Neural cell (in vitro differentiated cells): ENCODE results near the gene HPX.

ENCODE experiments used
- EZH2 ChIP-seq: fragments of 200-600, 300-800 bp; shearing (Covaris generic), sonication (generic); IDR thresholded peaks from 2 replicates; pipeline ENCODE4 v1.6.1; 2014; ENCODE audit warnings: antibody characterized with exemption, low read length, borderline replicate concordance, mild to moderate bottlenecking; ENCODE audit not compliant: insufficient read depth, poor library complexity, severe bottlenecking
- MXI1 ChIP-seq: fragments of 450-650 bp; conservative IDR thresholded peaks from 2 replicates; pipeline ENCODE4 v1.6.1; 2014; ENCODE audit warnings: antibody characterized with exemption, mild to moderate bottlenecking; ENCODE audit not compliant: poor library complexity, severe bottlenecking
- POLR2AphosphoS5 ChIP-seq: IDR thresholded peaks from 2 replicates; pipeline ENCODE4 v1.6.1; 2012
- RAD21 ChIP-seq: fragments of 450-650 bp; conservative IDR thresholded peaks from 2 replicates; pipeline ENCODE4 v1.6.1; 2014; ENCODE audit warnings: antibody characterized with exemption, mild to moderate bottlenecking, moderate library complexity
- SMC3 ChIP-seq: fragments of 450-650 bp; conservative IDR thresholded peaks from 2 replicates; pipeline ENCODE4 v1.6.1; 2014; ENCODE audit warnings: antibody characterized with exemption, mild to moderate bottlenecking, moderate library complexity; ENCODE audit not compliant: poor library complexity
- TAF1 ChIP-seq: IDR thresholded peaks from 2 replicates; pipeline ENCODE4 v1.6.1; 2012; ENCODE audit warnings: low read depth
- TF ChIP-seq, protein P1 (sequence below): fragments of 450-650 bp; IDR thresholded peaks from 2 replicates; pipeline ENCODE4 v1.5.1; 2014; ENCODE audit warnings: antibody characterized with exemption, mild to moderate bottlenecking, moderate library complexity; ENCODE audit not compliant: poor library complexity, severe bottlenecking

DNA sequence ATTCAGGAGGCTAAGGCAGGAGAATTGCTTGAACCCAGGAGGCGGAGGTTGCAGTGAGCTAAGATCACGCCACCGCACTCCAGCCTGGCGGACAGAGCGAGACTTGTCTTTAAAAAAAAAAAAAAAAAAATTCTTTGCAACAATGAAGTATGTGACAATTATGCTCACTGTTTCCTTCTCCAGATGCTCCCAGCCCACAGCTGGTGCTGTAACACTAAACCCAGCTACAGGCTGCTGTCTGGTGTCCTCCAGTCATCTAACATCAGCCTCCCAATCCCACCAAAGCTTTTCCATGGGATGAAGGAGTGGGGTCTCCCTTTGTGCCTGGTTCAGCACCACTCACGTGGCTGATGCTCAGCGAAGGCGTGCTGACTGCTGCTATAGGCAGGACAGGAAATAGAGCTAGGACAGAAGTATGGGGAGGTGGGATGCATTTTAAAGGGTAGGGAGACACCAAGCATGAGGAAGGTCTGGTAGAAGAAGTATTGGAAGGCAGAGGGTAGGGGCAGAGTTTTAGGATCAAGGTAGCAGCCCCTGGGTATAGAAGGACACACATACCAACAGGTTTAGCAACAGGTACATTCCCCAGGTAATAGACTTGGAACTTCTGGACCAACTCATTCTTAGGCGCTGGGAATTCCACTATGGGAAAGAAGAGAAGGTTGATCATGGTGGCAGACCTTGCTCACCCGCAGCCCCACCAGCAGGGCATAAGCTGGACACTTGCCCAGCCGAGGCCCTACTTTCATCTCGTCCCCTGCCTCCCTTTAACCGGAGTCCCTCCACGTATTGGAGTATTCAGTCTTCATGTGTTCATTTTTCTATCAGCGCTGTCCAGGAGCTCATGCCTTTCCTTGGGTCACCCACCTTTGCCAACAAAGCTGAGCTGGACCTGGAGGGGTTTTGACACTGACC is 40.1 kb downstream of the HPX start:
- TF ChIP-seq, protein P1, sequence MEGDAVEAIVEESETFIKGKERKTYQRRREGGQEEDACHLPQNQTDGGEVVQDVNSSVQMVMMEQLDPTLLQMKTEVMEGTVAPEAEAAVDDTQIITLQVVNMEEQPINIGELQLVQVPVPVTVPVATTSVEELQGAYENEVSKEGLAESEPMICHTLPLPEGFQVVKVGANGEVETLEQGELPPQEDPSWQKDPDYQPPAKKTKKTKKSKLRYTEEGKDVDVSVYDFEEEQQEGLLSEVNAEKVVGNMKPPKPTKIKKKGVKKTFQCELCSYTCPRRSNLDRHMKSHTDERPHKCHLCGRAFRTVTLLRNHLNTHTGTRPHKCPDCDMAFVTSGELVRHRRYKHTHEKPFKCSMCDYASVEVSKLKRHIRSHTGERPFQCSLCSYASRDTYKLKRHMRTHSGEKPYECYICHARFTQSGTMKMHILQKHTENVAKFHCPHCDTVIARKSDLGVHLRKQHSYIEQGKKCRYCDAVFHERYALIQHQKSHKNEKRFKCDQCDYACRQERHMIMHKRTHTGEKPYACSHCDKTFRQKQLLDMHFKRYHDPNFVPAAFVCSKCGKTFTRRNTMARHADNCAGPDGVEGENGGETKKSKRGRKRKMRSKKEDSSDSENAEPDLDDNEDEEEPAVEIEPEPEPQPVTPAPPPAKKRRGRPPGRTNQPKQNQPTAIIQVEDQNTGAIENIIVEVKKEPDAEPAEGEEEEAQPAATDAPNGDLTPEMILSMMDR = no peak
- no peak for TF ChIP-seq EZH2
- no peak for TF ChIP-seq RAD21
- no peak for TF ChIP-seq SMC3
- TF ChIP-seq MXI1 = no peak
- TF ChIP-seq TAF1 = no peak
- no peak for TF ChIP-seq POLR2AphosphoS5
